Fibroblast of peridontal ligament (primary cell): Measurements from ENCODE around the gene ANO3.
A peak's percentile ranks its signal among the peaks of the same experiment; 100 is the strongest.
"Not testable (repeated sequence)": the region's sequence is repeated elsewhere in the genome, so short reads cannot be mapped to it uniquely, and the experiment has no call there.

Experiments used
- DNase-seq: peaks from one replicate; pipeline ENCODE4 v3.0.0-alpha.2; 2010; ENCODE audit errors: extremely low read depth

Gene ANO3

DNA sequence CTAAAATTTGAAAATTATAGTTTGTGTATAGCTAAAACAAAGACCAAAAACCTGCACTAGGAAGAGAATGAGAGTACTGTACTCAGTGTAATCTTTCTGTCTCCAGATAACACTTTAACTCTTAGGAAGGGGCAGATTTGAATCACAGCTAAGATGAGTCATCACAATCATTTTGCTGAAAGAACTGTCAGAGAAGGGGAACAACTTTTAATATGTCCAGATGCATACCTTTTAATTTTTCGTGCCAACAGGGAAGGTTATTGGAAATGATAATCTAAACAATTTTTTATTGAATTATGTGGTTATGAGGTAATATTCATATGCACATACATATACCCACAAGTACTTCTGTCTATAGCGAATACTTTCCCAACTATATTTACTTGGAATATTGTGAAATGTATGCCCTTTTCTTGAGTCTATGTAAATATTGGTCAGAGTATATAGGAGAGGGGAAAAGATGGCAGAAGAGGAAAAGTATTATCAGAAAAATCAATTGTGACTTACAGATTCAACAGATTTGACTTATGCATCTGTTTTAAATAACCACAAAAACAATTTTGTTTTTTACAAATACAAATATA, 291.2 kb downstream of the ANO3 start:
- DNase-seq = peak; percentile 30

DNA sequence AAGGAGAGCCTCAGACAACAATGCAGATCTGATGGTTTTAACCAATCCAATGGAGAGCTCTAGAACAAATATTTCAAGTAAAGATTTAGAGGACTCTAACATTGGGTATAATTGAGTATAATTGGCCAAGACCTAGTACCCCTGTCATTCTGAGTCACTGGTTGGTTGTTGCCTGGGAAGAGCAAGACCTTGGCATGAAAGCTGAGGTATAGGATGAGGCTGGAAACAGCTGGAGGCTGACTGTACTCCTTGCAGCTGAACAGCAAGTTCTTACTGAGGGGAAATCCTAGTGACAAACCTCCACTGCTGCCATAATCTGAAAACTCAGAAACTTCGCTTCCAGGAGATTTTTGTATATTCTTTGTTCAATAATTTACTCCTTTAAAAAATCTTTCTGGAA, 294.4 kb downstream of the ANO3 start:
- peak; percentile 29 for DNase-seq

DNA sequence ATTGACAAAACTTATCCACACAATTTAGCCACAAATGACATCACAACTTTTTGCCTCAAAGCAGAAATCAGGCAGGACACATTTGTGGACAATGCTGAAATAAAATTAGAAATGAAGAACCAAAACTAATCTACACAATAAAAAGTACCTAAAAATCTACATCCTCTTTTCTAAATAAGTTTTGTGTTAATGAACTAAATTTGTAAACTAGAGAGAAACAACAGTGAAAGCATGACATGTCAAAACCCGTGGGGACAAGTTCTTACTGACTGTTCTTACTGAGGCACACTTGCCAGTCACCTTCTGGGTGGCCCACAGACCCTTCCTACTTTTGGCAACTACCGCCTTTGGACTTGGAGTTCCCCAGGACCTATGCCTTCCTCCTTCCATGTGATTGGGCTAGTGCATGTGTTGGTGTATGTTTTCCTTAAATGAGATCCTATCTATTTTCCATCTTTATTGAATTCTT, 300.8 kb downstream of the ANO3 start:
- DNase-seq = no peak

DNA sequence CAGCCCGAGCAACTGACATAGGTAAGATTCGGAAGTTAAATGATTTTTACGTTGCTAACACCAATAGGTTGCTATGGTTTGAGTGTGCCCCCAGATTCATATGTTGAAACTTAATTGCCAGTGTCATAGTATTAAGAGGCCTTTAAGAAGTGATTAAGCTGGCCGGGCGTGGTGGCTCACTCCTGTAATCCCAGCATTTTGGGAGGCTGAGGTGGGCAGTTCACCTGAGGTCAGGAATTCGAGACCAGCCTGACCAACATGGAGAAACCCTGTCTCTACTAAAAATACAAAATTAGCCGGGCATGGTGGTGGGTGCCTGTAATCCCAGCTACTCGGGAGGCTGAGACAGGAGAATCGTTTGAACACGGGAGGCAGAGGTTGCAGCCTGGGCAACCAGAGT, 311.4 kb downstream of the ANO3 start:
- DNase-seq = not testable (repeated sequence)

DNA sequence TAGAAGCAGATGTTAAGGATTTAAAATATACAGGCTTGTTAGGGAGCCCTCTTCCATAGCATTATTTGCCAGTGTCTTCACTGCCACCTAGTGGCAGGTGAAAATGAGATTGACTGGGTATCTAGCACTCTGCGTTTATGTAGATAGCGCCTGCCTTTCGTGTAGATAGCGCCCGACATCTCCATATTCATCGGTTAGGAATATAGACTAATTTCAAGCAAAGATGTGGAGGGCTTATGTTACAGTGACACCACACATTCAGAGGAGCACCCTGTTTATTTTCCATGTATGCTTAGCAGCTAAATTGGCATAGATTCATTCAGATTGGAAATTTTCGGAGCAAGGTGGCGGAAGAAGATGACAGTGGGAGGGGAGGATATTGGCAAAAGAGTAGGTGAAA, 318.0 kb downstream of the ANO3 start:
- peak; percentile 80 for DNase-seq

DNA sequence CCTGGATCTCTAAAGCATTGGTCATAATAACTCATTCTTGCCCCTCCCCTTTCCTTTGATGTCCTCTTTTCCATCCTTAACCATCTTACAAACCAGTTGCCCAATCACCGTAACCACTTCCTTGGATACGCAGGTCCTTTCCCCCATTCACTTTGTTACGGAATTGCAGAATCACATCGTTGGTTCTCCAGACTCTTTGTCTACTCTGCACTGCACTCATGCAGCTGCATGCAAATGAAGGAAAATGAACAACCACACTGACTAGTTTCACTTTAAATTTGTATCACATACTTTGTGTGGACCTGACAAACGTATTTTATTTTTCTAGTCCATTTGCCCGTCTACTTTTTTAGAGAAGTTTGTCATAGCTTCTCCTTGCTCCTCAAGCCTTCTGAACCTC, 320.0 kb downstream of the ANO3 start:
- DNase-seq = no peak

DNA sequence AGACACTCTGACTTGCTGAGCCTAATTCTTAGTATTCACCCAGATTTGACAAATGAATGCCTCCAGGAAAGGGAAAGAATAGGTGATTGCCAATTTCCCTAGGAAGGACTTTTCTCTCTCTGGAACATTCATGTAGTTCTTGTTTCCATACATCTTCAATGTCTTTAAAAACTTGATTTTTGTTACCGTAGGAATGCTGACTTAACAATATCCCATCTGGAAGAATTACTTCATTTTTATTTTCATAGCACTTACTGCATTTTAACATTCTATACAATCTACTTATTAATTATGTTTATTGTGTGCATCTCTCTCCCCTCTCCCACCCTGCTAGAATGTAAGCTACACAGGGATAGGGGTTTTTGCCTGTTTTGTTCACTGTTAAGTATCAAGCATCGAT, 323.4 kb downstream of the ANO3 start:
- DNase-seq = no peak

DNA sequence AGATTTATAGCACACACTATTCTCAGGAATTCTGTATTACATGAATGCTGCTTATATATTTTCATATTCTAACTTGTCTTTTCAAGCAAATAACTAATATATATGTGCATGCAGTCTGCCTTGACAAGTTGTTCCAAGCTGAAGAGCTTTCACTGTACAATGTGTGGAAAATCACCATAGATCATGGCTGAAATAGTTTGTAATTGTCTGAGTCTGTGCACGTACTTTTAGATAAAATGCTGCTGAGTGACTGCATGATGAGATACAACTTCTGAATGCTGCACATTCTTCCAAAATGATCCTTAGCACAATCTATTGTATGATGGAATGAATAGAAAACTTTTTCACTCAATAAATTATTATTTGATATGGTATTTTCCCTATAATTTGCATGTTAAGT, 331.0 kb downstream of the ANO3 start:
- no peak for DNase-seq

DNA sequence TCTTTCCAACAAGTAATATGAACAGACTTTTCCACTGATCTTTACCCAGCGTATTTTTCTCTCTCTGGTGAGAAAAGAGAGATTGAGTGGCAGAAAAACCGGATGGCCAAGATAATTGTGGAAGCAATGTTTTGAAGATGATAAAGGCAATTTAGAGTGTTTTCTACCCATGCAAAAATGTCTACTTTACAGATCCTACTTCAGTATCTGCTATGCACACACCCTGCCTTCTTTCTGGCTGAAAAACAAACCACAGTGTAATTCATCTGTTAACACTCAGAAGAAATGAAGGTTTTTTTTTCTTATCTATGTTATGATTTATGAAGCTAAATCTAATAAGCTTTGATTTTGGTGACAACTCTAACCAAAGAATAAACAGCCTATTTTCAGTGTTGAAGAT, 333.1 kb downstream of the ANO3 start:
- no peak for DNase-seq

DNA sequence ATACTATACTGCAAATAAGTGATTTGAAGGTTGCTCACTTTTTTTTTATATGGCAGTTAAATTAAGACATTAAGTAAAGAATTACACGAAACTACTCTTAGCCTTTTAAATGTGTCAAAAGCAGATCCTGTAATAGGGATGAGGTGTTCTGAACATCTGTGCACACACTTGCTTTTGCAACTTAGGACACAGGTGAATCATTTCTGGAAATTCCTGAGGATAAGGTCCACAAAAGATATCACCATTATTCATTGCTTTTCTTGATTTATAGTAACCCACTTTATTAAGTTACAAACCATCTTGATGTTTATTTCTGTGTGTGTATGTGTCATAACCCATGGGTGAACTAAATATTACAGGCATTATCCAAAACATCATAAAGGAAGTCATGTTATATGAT, 334.0 kb downstream of the ANO3 start:
- DNase-seq = no peak

DNA sequence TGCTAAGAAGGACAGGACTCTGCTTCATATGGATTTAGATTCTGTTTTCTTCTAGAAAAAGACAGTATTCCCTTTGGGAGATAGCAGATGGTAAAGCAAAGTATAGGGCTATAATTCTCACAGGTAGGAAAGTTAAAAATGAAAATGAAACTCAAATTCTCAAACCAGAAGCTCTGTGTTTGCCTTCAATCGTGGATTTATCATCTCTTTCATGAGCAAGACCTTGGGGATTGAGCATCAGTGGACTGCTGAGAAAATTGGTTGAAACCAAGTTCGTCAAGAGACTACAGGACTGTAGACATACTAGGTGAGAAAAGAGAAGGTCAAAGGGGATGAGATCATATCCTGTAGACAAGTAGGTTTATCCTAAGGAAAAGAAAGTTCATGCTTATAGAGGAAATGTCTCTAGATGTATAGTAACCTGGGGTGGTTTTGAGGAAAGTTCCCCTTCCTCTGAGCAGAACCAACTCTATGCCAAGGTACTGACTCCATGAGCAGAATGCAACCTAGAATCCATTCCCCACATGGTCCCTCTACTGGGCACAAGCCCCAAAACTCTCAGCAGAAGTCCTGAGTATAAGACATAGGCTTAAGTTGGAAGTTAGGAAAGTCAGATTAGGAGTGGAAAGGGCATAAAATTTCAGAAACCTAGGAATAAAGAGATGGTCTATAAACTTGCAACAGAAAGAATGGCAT, 343.5 kb downstream of the ANO3 start:
- DNase-seq = no peak

DNA sequence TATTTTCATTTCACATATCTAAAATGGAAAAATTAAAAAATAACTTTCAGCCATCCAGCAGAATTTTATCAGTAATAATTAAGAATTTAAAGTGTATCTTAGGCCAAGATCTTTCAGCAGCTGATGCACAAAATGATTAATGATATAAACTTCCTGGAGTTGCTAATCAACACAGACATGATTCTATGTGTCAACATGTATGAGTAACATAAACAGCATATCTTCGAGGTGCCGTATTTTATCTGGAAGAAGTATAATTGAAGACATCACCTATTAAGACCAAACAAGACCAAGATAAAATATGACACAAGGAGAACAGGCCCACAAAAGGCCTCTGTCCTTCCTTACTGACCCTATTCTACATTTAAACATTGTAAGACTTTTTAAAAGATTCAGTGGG, 344.7 kb downstream of the ANO3 start:
- DNase-seq = no peak

DNA sequence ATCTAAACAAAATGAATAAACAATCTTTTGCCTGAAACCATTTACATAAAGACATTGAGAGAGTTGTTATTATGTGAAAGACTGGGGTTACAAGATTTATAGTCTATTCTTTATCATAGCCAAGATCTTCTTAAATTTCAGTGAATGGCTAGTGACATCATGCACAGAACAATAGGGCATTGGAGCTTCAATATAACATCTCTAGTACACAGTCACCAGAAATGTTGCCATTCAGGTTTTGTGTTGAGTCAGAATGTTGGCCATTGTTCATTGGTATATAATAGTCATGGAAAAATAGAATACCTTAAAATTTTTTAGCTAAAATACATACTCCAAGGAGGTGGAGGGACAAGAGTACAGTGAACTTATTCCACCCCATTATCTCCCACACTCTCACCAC, 345.6 kb downstream of the ANO3 start:
- no peak for DNase-seq

DNA sequence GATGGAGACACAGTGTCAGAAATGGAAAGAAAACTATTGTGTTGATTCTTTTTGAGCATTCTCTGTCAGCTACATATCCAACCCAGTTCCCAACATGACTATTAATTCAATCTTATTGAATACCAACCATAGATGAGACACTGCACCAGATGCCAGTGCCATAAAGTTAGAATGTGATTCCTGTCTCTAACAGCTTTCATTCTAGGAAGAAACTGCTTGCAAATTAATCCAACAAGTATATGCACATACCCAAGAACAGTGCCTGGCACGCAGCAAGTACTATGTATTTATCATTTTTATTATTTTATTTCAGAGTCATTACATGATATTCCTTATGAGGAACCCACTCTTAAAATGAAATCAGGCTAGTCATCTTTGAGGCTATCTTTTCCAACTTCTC, 355.4 kb downstream of the ANO3 start:
- DNase-seq = no peak

DNA sequence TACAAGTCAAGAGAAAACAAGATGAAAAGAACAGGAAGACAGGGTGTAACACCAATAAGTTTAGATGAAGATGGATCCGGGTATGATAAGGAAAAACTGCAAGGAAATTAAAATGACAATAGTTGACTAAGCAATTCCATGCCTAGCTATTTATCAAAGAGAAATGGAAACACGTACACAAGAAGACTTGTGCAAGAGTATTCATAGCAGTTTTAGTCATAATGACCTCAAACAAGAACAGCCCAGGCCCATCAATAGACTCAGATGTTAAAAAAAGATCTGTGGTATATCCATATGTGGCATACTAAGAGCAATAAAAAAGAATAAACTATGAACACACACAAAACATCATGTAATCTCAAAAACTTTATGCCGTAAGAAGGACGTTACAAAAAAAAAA, 356.8 kb downstream of the ANO3 start:
- no peak for DNase-seq

DNA sequence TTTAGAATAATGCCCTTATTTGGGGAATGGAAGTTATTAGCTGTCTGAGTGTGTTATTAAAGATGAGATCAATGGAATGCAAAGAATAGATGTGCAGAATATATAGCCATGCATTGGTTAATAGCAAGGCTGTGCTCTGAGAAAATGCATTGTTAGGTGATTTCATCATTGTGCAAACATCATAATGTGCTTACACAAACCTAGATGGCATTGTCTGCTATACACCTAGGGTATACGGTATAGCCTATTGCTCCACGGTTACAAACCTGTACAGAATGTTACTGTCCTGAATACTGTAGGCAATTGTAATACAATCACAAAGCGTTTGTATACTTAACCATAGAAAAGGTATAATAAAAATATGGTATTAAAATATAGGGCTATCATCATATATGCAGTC, 364.4 kb downstream of the ANO3 start:
- DNase-seq = no peak

DNA sequence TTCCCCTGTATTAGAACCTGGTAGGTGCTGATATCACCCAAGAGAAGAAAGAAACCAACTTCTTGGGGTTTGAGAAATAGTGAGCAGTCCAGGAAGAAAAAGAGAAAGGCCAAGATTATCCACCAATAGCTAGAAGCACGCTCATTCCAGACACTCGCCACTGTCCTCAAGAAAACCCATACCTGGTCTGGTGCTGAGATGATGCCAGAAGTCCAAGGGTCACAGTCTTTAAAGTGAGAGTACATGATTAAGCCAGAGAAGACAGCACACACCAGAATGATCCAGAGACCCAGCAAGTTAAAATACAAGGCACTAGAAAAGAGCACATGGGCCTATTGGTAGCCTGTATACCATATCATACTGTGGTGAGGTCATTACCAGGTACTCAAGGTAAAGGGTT, 366.3 kb downstream of the ANO3 start:
- no peak for DNase-seq

DNA sequence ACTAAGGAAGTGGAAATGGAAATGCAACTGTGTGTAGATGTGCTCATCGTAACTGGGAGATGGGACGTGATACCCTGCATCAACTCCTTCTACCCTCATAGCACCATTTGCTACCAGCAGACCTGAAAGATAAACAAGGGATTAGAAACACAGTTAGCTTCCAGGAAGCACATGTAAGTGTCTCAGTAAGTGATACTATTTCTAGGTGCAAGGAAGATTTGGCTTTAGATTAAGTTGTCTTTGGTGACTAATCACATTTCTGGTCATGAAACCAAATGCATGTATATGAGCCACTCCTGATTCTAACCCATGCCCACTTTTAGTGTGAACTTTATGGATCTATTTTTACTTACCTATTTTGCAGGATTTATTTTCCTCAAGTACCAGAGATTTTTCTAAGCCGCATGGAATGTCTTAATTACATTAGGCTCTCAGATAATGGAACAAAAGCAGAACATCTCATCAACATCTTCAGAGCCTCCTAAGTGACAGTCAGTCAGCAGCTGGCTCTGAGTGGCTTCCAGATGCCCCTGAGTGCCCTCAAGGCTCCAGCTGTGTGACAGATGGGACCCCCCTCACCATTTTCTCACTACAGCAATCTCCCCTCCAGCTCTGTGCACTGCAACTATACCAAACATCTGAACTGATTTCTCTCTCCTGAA, 368.8 kb downstream of the ANO3 start:
- no peak for DNase-seq

DNA sequence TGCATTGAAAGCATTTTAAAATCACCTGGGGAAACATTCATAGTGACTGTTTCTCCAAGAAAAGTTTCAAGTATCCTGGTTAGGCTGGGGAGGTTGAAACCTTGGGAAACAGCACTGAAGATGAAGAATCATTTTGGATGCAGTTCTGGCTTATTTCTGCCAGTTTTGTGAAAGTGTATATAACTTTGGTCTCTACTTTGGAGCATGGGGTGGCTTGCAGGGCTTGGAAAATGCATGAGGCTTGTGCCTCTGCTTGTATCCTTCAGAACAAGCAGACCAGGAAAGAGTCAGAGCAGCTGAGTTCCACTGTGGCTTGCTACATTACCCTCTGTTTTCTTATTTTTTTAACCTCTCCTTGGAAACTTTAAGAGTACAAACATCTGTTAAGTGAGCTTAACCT, 370.5 kb downstream of the ANO3 start:
- DNase-seq = no peak

DNA sequence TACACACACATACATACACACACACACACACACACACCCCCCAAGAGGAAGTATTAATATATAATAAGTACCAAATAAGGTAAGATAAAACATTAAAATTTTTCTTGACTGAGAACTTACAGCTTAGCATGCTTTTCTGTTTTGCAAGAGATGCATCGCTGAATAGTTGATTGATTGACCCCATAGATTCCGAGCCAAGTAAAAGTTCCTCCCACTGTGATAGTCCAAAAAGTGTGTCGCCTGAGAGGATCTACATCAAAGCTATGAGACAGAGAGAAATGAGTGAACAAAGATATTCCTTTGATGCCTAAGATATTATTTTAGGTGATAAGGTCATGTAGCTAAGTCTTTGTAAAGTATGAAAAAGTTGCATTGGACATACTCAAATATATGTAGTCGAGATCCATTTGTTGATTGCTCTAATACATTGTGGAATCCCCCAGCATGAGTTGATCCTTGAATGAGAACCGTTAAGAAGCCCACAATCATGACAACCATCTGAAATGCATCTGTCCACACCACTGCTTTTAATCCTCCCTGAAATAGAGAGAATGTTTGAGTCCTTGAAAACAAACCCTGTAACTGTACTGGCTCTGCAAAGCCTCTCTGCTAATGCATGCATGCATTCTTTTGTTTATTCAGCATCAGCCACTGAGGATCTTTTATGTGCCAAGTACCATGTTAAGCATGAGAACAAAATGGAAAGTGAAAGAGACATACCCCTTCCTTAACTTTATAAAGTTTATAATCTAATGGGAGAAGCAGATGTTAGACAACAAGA, 371.7 kb downstream of the ANO3 start:
- DNase-seq = peak; percentile 9

DNA sequence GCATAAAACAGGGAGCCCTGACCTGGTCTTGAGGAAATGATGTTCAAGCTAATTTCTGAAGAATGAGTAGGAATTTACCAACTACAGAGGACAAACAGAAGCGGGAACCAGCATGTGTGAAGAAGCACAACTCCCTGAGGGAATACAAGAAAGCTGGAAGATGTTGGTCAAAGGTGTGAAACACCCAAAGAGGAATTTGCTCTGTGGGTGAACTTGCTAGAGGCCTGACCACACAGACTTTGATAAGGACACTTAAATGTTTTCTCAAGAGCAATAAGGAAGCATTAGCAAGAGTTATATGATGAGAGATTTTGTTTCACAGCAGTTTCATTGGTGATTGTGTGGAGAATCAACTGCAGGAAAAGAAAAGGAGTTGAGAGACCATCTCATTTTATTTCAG, 372.3 kb downstream of the ANO3 start:
- no peak for DNase-seq

DNA sequence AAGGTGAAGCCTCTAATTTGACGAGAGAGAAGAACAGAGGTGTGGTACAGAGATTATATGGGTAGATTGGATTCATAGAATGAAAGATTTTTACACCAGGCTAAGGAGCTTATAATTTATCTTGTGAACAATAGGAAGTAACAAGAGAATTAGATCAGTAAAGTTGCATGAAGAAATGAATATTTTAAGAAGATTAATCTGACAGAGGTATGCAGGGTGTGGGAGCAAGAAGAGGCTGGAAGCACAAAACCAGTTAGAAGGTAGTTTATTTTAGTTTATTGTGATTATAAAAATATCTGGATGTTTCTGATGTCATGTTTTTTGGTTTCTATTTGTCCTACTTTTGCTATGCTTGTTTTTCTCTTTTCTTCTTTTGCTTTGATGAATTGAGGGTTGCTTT, 374.3 kb downstream of the ANO3 start:
- DNase-seq = no peak
